Measurements from ENCODE around the gene CCT2. TPM values are rescaled to one million over a fixed set of nuclear protein-coding genes. Genes with fewer than 3 reads are reported as not detected.

CCT2 gene
- total RNA-seq, 1 experiment from 2014 or later: 270 TPM

DNA sequence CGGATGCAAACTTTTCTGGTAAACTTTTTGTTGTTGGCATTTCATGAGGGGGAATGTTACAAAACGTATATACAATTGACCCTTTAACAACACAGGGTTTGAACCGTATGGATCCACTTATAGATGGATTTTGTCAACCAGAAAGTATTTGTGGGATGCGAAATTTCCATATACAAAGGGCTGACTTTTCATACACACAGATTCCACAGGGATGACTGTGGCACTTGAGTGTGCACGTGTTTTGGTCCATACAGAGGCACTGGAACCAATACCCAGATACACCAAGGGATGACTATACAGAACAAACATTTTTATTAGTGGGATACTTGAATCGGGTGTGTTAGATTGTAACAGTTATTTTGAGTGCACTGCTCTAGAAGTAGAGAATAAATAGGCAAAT, 29.8 kb upstream of the CCT2 start:
- no peak overlapping the region for H3K4me3 ChIP-seq (ENCODE audit: low read depth in 2 of 2, low read length in 2 of 2)
- intact Hi-C loops (cut with micrococcal nuclease; ENCODE audit: unreplicated experiment) (no loop called here), in situ Hi-C loops (cut with HindIII; ENCODE audit: low pct_unique_long_range_greater_than_20kb, low sequenced_read_pairs) (no loop called here)
- no peaks in the 10 kb centered on the region for H3K9me3 ChIP-seq (ENCODE audit: control insufficient read depth, insufficient read depth, low read depth, low read length)
- CTCF ChIA-PET: no interaction called here
- DNase-seq (ENCODE audit: low read depth, low spot score) (no peak), ATAC-seq (peak; percentile 71; the same call in 1 of the 2 replicates)
- TF ChIP-seq, protein P1, sequence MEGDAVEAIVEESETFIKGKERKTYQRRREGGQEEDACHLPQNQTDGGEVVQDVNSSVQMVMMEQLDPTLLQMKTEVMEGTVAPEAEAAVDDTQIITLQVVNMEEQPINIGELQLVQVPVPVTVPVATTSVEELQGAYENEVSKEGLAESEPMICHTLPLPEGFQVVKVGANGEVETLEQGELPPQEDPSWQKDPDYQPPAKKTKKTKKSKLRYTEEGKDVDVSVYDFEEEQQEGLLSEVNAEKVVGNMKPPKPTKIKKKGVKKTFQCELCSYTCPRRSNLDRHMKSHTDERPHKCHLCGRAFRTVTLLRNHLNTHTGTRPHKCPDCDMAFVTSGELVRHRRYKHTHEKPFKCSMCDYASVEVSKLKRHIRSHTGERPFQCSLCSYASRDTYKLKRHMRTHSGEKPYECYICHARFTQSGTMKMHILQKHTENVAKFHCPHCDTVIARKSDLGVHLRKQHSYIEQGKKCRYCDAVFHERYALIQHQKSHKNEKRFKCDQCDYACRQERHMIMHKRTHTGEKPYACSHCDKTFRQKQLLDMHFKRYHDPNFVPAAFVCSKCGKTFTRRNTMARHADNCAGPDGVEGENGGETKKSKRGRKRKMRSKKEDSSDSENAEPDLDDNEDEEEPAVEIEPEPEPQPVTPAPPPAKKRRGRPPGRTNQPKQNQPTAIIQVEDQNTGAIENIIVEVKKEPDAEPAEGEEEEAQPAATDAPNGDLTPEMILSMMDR (IDR thresholded peaks at IDR 0.05): no peak
- TF ChIP-seq POLR2AphosphoS5 (IDR thresholded peaks at IDR 0.05; ENCODE audit: low read depth, low read length): no peak
- TF ChIP-seq, protein P2, sequence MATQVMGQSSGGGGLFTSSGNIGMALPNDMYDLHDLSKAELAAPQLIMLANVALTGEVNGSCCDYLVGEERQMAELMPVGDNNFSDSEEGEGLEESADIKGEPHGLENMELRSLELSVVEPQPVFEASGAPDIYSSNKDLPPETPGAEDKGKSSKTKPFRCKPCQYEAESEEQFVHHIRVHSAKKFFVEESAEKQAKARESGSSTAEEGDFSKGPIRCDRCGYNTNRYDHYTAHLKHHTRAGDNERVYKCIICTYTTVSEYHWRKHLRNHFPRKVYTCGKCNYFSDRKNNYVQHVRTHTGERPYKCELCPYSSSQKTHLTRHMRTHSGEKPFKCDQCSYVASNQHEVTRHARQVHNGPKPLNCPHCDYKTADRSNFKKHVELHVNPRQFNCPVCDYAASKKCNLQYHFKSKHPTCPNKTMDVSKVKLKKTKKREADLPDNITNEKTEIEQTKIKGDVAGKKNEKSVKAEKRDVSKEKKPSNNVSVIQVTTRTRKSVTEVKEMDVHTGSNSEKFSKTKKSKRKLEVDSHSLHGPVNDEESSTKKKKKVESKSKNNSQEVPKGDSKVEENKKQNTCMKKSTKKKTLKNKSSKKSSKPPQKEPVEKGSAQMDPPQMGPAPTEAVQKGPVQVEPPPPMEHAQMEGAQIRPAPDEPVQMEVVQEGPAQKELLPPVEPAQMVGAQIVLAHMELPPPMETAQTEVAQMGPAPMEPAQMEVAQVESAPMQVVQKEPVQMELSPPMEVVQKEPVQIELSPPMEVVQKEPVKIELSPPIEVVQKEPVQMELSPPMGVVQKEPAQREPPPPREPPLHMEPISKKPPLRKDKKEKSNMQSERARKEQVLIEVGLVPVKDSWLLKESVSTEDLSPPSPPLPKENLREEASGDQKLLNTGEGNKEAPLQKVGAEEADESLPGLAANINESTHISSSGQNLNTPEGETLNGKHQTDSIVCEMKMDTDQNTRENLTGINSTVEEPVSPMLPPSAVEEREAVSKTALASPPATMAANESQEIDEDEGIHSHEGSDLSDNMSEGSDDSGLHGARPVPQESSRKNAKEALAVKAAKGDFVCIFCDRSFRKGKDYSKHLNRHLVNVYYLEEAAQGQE (IDR thresholded peaks at IDR 0.05; ENCODE audit: insufficient read depth in 1 of 2, low read depth in 2 of 2, low read length in 1 of 2): no peak
- no peak for TF ChIP-seq TCF7L2 (IDR thresholded peaks at IDR 0.05; ENCODE audit: low read depth, low read length)
- no peak for TF ChIP-seq SIN3A (IDR thresholded peaks at IDR 0.05; ENCODE audit: borderline replicate concordance, insufficient read depth, low read depth, low read length)
- no peaks in the 10 kb centered on the region for H3K4me1 ChIP-seq (ENCODE audit: control insufficient read depth, insufficient read depth, low read length)
- POLR2A ChIA-PET: interaction anchor here (0.6 kb wide), 1 partner anchor 11 kb away, joined by 5 read pairs; no protein-coding TSS in a partner anchor
- no peak overlapping the region for H3K27ac ChIP-seq (ENCODE audit: low read length)
- BruUV-seq (replicated peaks): no TSS peak
- H3K27me3 ChIP-seq (ENCODE audit: control insufficient read depth, insufficient read depth, low read length): no peaks in the 10 kb centered on the region
- H3K36me3 ChIP-seq (ENCODE audit: control insufficient read depth, insufficient read depth, low read length): no peaks in the 10 kb centered on the region

DNA sequence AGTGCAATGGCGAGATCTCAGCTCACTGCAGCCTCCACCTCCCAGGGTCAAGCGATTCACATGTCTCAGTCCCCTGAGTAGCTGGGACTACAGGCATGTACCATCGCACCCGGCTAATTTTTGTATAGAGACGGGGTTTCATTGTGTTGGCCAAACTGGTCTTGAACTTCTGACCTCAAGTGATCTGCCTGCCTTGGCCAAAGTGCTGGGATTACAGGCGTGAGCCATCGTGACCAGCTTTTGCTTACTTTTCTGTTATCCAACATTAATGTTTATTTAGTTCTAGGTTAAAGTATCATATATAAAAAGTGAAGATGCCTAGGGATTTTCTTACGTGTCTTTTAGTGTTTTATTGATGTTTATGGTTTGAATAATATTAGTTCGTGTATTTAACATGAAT, 28.9 kb upstream of the CCT2 start:
- Histone ChIP-seq H3K27me3 (ENCODE audit: control insufficient read depth, insufficient read depth, low read length) (no peaks in the 10 kb centered on the region), H3K27ac (ENCODE audit: low read length) (no peak overlapping the region), H3K9me3 (ENCODE audit: control insufficient read depth, insufficient read depth, low read depth, low read length) (no peaks in the 10 kb centered on the region), H3K4me1 (ENCODE audit: control insufficient read depth, insufficient read depth, low read length) (no peaks in the 10 kb centered on the region), H3K36me3 (ENCODE audit: control insufficient read depth, insufficient read depth, low read length) (no peaks in the 10 kb centered on the region), H3K4me3 (ENCODE audit: low read depth in 2 of 2, low read length in 2 of 2) (no peak overlapping the region)
- POLR2A ChIA-PET: no interaction called here
- intact Hi-C loops (cut with micrococcal nuclease; ENCODE audit: unreplicated experiment) (no loop called here), in situ Hi-C loops (cut with HindIII; ENCODE audit: low pct_unique_long_range_greater_than_20kb, low sequenced_read_pairs) (no loop called here)
- TF ChIP-seq TCF7L2 (IDR thresholded peaks at IDR 0.05; ENCODE audit: low read depth, low read length) (no peak), SIN3A (IDR thresholded peaks at IDR 0.05; ENCODE audit: borderline replicate concordance, insufficient read depth, low read depth, low read length) (no peak)
- no peak for DNase-seq (ENCODE audit: low read depth, low spot score)
- no TSS peak for BruUV-seq (replicated peaks)
- no peak for ATAC-seq
- CTCF ChIA-PET: no interaction called here

DNA sequence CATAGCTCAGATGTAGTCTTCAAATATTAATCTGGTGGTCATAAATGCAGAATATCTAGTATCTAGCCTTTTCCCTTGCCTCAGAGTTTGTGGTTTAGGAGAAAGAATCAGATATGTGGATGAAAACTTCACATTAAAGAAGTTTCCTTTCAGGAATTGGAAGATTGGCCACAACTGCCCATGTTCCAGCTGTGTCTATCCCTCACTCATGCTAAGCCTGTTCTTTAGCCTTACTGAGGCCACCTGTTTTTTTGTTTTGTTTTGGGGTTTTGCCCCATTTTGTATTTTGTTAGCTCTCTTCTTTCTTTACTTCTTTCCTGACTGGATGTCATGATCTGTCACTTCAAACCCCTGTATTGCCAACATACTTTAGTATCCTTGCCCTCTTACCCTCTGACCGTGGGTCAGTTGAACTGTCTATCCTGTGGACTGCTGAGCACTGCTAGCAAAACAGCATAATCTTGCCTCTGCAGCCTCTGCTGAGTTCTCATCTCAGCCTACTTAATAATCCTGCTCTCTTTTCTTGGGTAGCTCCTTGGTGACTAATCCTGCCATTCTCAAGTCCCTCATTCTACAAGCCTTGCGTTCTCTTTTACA, 22.0 kb upstream of the CCT2 start:
- Histone ChIP-seq H3K4me3 (ENCODE audit: low read depth in 2 of 2, low read length in 2 of 2) (no peak overlapping the region), H3K36me3 (ENCODE audit: control insufficient read depth, insufficient read depth, low read length) (no peaks in the 10 kb centered on the region), H3K27me3 (ENCODE audit: control insufficient read depth, insufficient read depth, low read length) (no peaks in the 10 kb centered on the region), H3K27ac (ENCODE audit: low read length) (no peak overlapping the region), H3K9me3 (ENCODE audit: control insufficient read depth, insufficient read depth, low read depth, low read length) (no peaks in the 10 kb centered on the region), H3K4me1 (ENCODE audit: control insufficient read depth, insufficient read depth, low read length) (no peaks in the 10 kb centered on the region)
- no TSS peak for BruUV-seq (replicated peaks)
- TF ChIP-seq TCF7L2 (IDR thresholded peaks at IDR 0.05; ENCODE audit: low read depth, low read length): no peak
- TF ChIP-seq, protein P1 (IDR thresholded peaks at IDR 0.05): no peak
- no peak for TF ChIP-seq SIN3A (IDR thresholded peaks at IDR 0.05; ENCODE audit: borderline replicate concordance, insufficient read depth, low read depth, low read length)
- intact Hi-C loops (cut with micrococcal nuclease; ENCODE audit: unreplicated experiment) (no loop called here), in situ Hi-C loops (cut with HindIII; ENCODE audit: low pct_unique_long_range_greater_than_20kb, low sequenced_read_pairs) (no loop called here)
- DNase-seq (ENCODE audit: low read depth, low spot score) (no peak), ATAC-seq (no peak)
- POLR2A ChIA-PET: interaction anchor here (0.6 kb wide), 1 partner anchor 101 kb away, joined by 5 read pairs; no protein-coding TSS in a partner anchor
- CTCF ChIA-PET: no interaction called here
